Tibial artery (tissue), 4 donors: Measurements from ENCODE around the gene SCNN1B.
"Not testable (repeated sequence)": the region's sequence is repeated elsewhere in the genome, so short reads cannot be mapped to it uniquely, and the experiment has no call there.

Source experiments
- DNase-seq, 2 donors: peaks; one replicate each; pipeline ENCODE4 v3.0.0-alpha.2; 2019
- H3K27ac ChIP-seq, 2 donors: fragments of 200-600 bp; sonication (generic) in 1 of 2; 1 replicate in 1 of 2; 2 replicates in 1 of 2; pipeline ENCODE4 v1.5.1; 2018 to 2019; ENCODE audit warnings: mild to moderate bottlenecking in 1 of 2
- H3K27me3 ChIP-seq, 2 donors: fragments of 200-600 bp; sonication (generic) in 1 of 2; one replicate each; pipeline versions ENCODE4 v1.5.1 to v1.6.0; 2016 to 2019
- H3K36me3 ChIP-seq, 3 donors: fragments of 200-600 bp; sonication (generic) in 2 of 3; one replicate each; pipeline ENCODE4 v1.5.1; 2016 to 2019; ENCODE audit warnings: mild to moderate bottlenecking in 2 of 3
- H3K4me1 ChIP-seq, 4 donors: fragments of 200-600 bp; sonication (generic) in 2 of 4; 1 replicate in 3 of 4; 2 replicates in 1 of 4; pipeline ENCODE4 v1.5.1; 2016 to 2019
- H3K4me3 ChIP-seq, 2 donors: fragments of 200-600 bp; sonication (generic) in 1 of 2; 1 replicate in 1 of 2; 2 replicates in 1 of 2; pipeline ENCODE4 v1.5.1; 2018 to 2019; ENCODE audit warnings: mild to moderate bottlenecking in 2 of 2
- H3K9me3 ChIP-seq, 3 donors: fragments of 200-600 bp; sonication (generic) in 1 of 3; one replicate each; pipeline ENCODE4 v1.5.1; 2016 to 2019
- intact Hi-C: fragments of 100-400 bp; cut with DNase I; formaldehyde crosslinking; loops from one replicate; pipeline ENCODE4 v1.15.0; 2023; ENCODE audit warnings: low total_unique reads
- TF ChIP-seq, protein P1 (sequence below), 2 experiments: fragments of 200-600 bp in 1 of 2; fragments of 450-650 bp in 1 of 2; IDR thresholded peaks; one replicate each; pipeline ENCODE4 v1.5.1; 2017 to 2019; ENCODE audit warnings: antibody characterized with exemption in 2 of 2, mild to moderate bottlenecking in 1 of 2, moderate library complexity in 1 of 2

The SCNN1B gene

DNA sequence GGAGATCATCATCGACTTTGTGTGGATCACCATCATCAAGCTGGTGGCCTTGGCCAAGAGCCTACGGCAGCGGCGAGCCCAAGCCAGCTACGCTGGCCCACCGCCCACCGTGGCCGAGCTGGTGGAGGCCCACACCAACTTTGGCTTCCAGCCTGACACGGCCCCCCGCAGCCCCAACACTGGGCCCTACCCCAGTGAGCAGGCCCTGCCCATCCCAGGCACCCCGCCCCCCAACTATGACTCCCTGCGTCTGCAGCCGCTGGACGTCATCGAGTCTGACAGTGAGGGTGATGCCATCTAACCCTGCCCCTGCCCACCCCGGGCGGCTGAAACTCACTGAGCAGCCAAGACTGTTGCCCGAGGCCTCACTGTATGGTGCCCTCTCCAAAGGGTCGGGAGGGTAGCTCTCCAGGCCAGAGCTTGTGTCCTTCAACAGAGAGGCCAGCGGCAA lies 78.4 kb downstream of the SCNN1B start:
- Histone ChIP-seq H3K9me3 (no peaks in the 10 kb centered on the region), H3K4me3 (no peak overlapping the region), H3K27me3 (no peaks in the 10 kb centered on the region), H3K36me3 (no peaks in the 10 kb centered on the region), H3K4me1 (no peaks in the 10 kb centered on the region), H3K27ac (no peak overlapping the region)
- intact Hi-C loops: no loop called here
- DNase-seq: no peak
- TF ChIP-seq, protein P1, sequence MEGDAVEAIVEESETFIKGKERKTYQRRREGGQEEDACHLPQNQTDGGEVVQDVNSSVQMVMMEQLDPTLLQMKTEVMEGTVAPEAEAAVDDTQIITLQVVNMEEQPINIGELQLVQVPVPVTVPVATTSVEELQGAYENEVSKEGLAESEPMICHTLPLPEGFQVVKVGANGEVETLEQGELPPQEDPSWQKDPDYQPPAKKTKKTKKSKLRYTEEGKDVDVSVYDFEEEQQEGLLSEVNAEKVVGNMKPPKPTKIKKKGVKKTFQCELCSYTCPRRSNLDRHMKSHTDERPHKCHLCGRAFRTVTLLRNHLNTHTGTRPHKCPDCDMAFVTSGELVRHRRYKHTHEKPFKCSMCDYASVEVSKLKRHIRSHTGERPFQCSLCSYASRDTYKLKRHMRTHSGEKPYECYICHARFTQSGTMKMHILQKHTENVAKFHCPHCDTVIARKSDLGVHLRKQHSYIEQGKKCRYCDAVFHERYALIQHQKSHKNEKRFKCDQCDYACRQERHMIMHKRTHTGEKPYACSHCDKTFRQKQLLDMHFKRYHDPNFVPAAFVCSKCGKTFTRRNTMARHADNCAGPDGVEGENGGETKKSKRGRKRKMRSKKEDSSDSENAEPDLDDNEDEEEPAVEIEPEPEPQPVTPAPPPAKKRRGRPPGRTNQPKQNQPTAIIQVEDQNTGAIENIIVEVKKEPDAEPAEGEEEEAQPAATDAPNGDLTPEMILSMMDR (IDR thresholded peaks at IDR 0.05): no peak

DNA sequence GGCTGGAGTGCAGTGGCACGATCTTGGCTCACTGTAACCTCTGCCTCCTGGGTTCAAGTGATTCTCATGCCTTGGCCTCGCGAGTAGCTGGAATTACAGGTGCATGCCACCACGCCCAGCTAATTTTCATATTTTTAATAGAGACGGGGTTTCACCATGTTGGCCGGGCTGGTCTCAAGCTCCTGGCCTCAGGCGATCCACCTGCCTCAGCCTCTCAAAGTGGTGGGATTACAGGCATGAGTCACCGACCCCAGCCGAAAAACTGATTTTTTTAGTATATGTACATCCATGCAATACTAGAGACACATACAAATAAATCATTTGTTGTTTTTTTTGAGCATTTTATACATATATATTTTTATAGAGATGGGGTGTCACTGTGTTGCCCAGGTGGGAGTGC lies 79.6 kb downstream of the SCNN1B start:
- peaks cover 0 to 10% (median 0%) of the 10 kb centered on the region in 3 donors for H3K36me3 ChIP-seq
- DNase-seq, intact Hi-C loops, H3K4me3 ChIP-seq, H3K4me1 ChIP-seq, H3K9me3 ChIP-seq, H3K27me3 ChIP-seq, H3K27ac ChIP-seq: not testable (repeated sequence)

DNA sequence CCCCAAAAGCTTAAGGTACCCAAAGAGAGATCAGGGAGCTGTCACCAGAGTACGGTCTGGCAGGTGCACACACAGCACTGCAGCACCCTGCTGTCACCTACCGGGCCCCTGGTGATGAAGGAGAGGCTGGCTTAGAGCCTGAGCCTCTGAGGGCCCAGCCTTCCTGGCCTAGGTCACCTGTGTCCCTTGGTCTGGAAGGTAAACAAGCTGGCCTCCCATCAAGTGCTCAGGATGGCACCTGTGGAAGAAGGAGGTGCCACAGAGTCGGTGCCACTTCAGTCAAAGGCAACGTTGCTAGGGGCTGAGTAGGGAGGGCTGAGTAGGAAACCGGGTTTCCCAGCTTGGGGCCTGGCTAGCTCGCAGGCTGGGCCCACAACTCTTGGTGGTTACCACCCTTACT lies 80.2 kb downstream of the SCNN1B start:
- no peak overlapping the region for H3K4me3 ChIP-seq
- TF ChIP-seq, protein P1 (IDR thresholded peaks at IDR 0.05): no peak
- no peak for DNase-seq

DNA sequence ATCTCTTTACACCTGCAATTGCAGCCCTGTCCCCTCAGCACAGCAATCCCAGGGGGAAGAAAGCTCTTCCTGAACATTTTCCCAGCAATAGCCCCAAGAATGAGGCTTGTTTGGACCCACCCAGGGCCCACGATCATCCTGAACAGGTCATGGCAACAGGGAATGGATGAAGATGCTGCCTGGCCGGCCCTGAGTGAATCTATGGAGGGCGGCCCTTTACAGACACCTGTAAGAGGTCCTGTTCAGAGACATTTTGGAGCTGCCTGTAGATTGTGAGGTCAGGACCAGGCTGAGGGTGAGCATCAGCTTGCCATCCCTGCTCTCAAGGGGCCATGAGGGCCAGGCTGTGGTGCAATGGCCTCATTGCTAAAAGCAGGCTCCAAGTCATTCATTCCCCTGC lies 81.8 kb downstream of the SCNN1B start:
- TF ChIP-seq, protein P1 (IDR thresholded peaks at IDR 0.05): no peak
- no peaks in the 10 kb centered on the region for H3K4me1 ChIP-seq
- no peak overlapping the region for H3K4me3 ChIP-seq
- H3K36me3 ChIP-seq: peaks cover 10 to 28% (median 13%) of the 10 kb centered on the region in 3 donors
- no peak for DNase-seq
- H3K27me3 ChIP-seq: no peaks in the 10 kb centered on the region
- H3K27ac ChIP-seq: no peak overlapping the region
- no peaks in the 10 kb centered on the region for H3K9me3 ChIP-seq
- intact Hi-C loops: no loop called here

More for the DNA sequence above, 80.2 kb downstream of the SCNN1B start:
- Histone ChIP-seq H3K27me3 (no peaks in the 10 kb centered on the region), H3K4me1 (no peaks in the 10 kb centered on the region), H3K36me3 (peaks cover 0 to 13% (median under 1%) of the 10 kb centered on the region in 3 donors), H3K9me3 (no peaks in the 10 kb centered on the region), H3K27ac (no peak overlapping the region)
- intact Hi-C loops: no loop called here

DNA sequence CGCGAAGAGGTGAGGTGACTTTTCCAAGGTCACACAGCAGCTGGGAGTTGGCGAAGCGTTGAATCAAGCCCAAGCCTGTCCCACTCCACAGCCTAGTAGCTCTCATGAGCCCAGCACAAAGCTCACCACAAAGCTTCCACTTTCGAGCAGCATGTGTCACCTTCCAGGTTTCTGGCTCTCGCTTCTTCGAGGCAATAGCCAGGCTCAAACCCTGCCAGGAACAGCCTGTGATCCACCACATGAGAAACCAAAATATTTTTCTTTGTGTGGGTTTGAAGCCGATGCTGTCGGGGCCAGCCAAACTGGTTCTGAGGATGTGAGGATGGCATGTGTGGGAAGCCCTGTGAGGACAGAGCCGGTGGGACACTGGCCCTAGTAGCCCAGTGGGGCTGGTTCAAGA lies 82.8 kb downstream of the SCNN1B start:
- no peaks in the 10 kb centered on the region for H3K27me3 ChIP-seq
- TF ChIP-seq, protein P1 (IDR thresholded peaks at IDR 0.05): no peak
- peaks cover 19 to 38% (median 23%) of the 10 kb centered on the region in 3 donors for H3K36me3 ChIP-seq
- no peak for DNase-seq
- intact Hi-C loops: no loop called here
- H3K4me1 ChIP-seq: no peaks in the 10 kb centered on the region
- no peak overlapping the region for H3K4me3 ChIP-seq
- no peaks in the 10 kb centered on the region for H3K9me3 ChIP-seq
- H3K27ac ChIP-seq: no peak overlapping the region

DNA sequence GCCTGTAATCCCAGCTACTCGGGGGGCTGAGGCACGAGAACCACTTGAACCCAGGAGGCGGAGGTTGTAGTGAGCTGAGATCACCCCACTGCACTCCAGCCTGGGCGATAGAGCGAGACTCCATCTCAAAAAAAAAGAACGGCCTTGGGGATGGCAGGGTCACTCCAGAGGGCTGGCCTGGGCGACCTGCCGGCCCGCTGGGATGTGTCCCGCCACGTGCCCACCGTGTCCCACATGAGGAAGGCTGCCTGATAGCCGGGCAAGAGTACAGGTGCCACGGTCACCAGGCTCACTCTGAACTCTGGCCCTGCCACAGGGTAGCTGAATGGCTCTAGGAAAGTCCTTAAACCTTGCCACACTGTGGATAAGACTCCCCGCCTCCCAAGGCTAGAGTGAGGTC lies 83.3 kb downstream of the SCNN1B start:
- DNase-seq: no peak
- H3K27me3 ChIP-seq: no peaks in the 10 kb centered on the region
- H3K4me1 ChIP-seq: no peaks in the 10 kb centered on the region
- TF ChIP-seq, protein P1 (IDR thresholded peaks at IDR 0.05): no peak
- peaks cover 23 to 43% (median 26%) of the 10 kb centered on the region in 3 donors for H3K36me3 ChIP-seq
- H3K9me3 ChIP-seq: no peaks in the 10 kb centered on the region
- intact Hi-C loops: no loop called here
- H3K27ac ChIP-seq: no peak overlapping the region
- no peak overlapping the region for H3K4me3 ChIP-seq
